ENCODE results near the gene GNAO1.

GNAO1 gene

DNA sequence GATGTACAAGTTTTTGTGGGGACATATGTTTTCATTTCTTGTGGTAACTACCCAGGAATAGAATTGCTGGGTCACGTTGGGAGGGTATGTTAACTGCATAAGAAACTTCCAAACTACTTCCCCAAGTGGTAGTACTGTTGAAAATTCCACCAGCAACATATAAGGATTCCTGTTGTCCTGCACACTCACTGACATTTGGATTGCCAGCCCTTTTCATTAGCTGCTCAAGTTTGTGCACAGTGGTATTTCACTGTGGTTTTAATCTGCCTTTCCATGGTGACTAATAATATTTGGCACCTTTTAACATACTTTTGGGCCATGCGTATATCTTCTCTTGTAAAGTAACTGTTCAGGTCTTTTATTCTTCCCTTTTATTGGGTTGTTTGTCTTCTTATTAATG, 103.3 kb downstream of the GNAO1 start:
- DNase-seq (ENCODE audit: low spot score), result no peak

- no peak for DNase-seq (ENCODE audit: low spot score)
Measured at GRCh38 chr16:56295059-56295665, 103.9 kb downstream of the GNAO1 start.

GRCh38 chr16:56295739-56296527, 104.6 kb downstream of the GNAO1 start:
- DNase-seq (ENCODE audit: low spot score), result no peak

GRCh38 chr16:56297684-56298083, 106.4 kb downstream of the GNAO1 start:
- DNase-seq (ENCODE audit: low spot score), result no peak

DNA sequence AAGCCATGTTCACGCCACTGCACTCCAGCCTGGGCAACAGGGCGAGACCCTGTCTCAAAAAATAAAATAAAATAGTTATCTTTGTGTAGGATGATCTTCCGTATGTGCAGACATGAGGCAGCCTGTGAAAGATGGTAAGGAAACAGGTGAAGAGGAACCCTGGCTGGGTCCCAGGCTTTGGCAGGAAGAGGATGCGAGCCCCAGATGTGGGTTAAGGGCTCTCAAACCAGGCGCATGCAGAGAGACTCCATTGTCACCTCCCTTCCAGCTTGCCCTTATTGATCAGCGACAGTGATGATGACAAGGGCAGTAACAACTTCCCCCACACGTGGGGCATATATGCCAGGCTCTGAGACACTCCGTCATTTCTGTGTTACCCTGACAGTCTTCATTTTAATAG, 106.8 kb downstream of the GNAO1 start:
- no peak for DNase-seq (ENCODE audit: low spot score)

GRCh38 chr16:56298948-56299596, 107.8 kb downstream of the GNAO1 start:
- no peak for DNase-seq (ENCODE audit: low spot score)

DNA sequence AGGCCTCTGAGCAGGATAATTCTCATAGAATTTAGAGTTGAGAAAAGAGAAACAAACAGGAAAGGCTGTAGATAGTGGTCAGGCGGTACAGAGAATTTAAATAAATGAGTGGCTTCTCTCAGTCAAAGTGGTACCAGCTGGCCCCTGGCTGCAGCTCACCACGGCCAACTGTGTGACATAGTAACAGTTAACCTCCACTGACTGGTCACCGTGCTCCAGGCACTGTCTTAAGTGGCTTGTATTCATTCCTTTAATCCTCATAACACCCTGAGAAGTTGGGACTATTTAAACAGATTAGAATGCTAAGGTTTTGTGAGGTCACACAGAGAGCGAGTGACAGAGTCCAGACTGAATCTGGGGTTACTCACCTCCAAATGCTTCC, 108.9 kb downstream of the GNAO1 start:
- no peak for DNase-seq (ENCODE audit: low spot score)

GRCh38 chr16:56300891-56301850, 109.9 kb downstream of the GNAO1 start:
- DNase-seq (ENCODE audit: low spot score), result no peak

- no peak for DNase-seq (ENCODE audit: low spot score)
Measured at GRCh38 chr16:56302506-56302905, 111.2 kb downstream of the GNAO1 start.

DNA sequence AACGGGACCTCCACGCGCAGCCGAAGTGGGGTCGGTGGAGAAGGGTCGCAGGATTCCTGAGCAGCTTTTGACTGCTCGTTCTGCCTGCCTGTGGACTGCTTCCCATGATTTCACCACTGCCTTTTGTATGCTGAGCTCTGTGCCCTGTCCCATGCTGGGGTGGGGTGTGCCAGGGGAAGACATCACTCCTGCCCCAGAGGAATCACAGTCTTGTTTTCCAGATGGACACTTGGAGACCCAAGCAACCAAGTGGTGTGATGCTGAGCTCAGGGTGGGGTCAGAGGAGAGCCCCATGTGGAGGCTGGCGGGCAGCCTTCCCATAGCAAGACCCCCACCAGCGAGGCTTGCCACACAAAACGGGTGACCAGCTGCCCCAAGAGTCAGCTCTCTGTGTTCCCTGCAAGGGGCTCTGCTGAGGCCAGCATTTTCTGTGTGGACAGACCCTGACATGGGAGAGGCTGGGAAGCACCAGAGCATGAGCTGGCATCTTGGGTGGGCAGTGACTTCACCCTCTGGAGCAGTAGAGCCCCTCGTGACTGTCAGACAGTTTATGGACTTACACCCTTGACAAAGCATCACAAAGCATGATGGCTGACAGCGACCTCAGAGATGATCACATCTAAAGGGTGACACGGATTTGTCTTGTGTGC, 111.9 kb downstream of the GNAO1 start:
- no peak for DNase-seq (ENCODE audit: low spot score)

GRCh38 chr16:56303880-56304279, 112.6 kb downstream of the GNAO1 start:
- DNase-seq (ENCODE audit: low spot score), result no peak

- DNase-seq (ENCODE audit: low spot score), result no peak
Measured at GRCh38 chr16:56305956-56306565, 114.8 kb downstream of the GNAO1 start.

- DNase-seq (ENCODE audit: low spot score), result no peak
Measured at GRCh38 chr16:56306690-56307533, 115.6 kb downstream of the GNAO1 start.

DNA sequence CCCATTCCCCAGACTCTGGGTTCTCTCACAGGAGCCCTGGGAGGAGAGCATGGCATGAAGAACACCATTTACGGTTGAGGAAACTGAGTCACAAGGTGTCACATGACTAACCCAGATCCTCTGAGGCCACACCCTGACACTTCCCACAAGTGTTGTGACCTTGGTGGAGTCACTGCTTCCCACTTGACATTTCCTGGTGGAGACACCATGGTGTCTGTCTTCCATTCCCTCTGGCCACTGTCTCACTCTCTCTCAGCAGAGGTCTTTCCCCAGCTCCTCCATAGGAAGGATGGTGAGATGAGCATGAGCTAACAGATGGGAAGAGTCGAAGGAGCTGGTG, 116.2 kb downstream of the GNAO1 start:
- DNase-seq (ENCODE audit: low spot score), result no peak

DNA sequence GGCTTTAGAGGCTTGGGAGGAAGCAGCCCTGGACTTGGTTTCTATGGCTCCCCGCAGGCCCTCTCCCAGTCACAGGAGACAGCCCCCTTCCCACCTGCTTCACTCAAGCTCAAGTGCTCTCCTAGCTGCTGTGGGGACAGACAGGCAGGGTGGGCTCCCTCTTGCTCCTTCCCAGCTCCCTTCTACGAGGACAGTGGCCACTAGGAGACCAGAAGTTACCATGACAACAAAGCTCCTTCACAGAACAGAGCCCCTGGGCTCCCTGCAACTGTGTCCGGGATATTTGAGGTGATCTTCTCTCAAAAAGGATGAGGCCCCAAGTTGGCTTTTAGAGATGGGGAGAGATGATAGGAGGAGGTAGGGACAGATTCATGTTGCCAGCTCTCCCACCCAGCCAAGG, 117.7 kb downstream of the GNAO1 start:
- DNase-seq (ENCODE audit: low spot score), result no peak

DNA sequence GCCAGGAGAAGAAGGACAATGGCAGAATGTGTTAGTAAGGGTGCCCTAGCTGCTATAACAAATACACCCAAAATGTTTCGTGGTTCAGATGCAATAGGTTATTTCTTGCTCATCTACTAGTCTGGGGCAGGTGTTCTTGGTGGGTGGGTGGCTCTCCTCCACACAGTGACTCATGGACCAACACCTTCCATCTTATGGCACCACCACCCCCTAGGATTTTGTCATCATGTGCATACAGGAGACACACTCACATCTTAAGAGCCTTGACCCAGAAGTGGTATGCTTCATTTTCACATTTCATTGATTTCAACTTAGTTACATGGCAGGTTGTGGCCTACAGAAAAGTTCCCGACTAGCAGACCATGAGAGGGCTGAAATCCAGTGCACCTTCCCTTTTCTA, 119.4 kb downstream of the GNAO1 start:
- no peak for DNase-seq (ENCODE audit: low spot score)

DNA sequence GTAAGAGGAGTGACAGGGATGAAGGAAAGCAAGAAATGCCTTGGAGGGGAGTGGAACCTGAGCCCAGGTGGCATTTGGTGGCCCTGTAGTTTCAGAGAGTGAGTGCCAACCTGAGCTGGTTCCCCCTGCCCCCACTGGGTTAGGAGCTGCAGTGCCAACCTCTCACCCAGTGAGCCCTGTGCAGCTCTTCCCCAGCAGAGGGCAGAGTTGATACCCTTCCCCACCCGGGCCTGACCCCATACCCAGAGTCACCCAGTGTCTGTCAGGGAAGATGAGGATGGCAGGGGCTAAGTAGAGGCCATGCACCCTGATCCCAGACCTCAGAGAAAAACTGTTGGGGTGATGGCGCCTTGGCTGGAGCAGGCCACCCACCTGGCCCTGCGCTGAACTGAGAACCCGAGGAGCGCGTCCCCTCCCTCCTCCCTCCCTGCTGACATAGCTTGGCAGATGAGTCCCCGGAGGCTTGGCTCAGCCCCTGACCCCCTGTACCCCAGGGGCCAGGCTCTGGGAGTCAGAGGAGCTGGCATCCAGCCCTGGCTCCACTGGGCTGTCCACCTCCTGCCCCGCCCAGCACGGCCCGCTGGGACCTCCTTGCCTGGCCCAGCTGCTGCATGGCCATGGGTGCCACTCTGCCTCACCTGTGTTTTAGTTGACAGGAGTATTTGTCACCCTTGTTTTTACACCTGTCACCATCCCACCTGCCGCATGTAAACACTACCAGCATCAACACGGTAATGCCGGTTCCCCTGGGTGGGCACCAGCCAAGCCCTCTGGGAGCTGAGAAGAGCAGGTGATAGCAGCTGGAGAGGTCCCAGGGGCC, 120.1 kb downstream of the GNAO1 start:
- DNase-seq (ENCODE audit: low spot score), result peak; percentile 3

GRCh38 chr16:56312028-56312300, 120.7 kb downstream of the GNAO1 start:
- DNase-seq (ENCODE audit: low spot score), result no peak

GRCh38 chr16:56312556-56312955, 121.3 kb downstream of the GNAO1 start:
- DNase-seq (ENCODE audit: low spot score), result no peak
